Spleen (tissue), 7 donors: ENCODE measurements around the gene IGSF23.

Experiments
- POLR2A ChIP-seq, 3 donors: fragments of 450-650 bp; IDR thresholded peaks; one replicate each; pipeline ENCODE4 v1.5.1; 2017; ENCODE audit warnings: antibody characterized with exemption in 3 of 3, mild to moderate bottlenecking in 1 of 3
- POLR2AphosphoS5 ChIP-seq, 3 donors: sonication (generic); formaldehyde crosslinking; IDR thresholded peaks; one replicate each; pipeline ENCODE4 v1.5.1; 2017; ENCODE audit warnings: antibody characterized with exemption in 3 of 3
- TF ChIP-seq, protein P1 (sequence below), 11 experiments: fragments of 200-600 bp in 7 of 11; fragments of 450-650 bp in 4 of 11; sonication (generic) in 4 of 11; IDR thresholded peaks in 8 of 11; conservative IDR thresholded peaks in 3 of 11; 1 replicate in 7 of 11; 2 replicates in 4 of 11; pipeline versions ENCODE4 v1.4.0 to v1.8.0; 2016 to 2021; ENCODE audit warnings: antibody characterized with exemption in 11 of 11, inconsistent platforms in 4 of 11, mild to moderate bottlenecking in 1 of 11
- donor health status: DM: no; HTN: no; CAD: no; lungs with moderate emphysema.
- donor health status: DM: no; HTN: no; CAD: no.
- donor health status: DM: no; HTN: no; CAD: no.

DNA sequence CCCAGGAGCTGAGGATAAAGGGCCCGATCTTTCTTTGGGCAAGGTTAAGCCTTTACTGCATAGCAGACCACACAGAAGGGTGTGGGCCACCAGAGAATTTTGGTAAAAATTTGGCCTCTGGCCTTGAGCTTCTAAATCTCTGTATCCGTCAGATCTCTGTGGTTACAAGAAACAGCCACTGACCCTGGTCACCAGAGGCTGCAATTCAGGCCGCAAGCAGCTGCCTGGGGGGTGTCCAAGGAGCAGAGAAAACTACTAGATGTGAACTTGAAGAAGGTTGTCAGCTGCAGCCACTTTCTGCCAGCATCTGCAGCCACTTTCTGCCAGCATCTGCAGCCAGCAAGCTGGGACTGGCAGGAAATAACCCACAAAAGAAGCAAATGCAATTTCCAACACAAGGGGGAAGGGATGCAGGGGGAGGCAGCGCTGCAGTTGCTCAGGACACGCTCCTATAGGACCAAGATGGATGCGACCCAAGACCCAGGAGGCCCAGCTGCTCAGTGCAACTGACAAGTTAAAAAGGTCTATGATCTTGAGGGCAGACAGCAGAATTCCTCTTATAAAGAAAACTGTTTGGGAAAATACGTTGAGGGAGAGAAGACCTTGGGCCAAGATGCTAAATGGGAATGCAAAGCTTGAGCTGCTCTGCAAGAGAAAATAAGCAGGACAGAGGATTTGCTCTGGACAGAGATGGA lies 49.5 kb downstream of the IGSF23 start:
- TF ChIP-seq, protein P1, sequence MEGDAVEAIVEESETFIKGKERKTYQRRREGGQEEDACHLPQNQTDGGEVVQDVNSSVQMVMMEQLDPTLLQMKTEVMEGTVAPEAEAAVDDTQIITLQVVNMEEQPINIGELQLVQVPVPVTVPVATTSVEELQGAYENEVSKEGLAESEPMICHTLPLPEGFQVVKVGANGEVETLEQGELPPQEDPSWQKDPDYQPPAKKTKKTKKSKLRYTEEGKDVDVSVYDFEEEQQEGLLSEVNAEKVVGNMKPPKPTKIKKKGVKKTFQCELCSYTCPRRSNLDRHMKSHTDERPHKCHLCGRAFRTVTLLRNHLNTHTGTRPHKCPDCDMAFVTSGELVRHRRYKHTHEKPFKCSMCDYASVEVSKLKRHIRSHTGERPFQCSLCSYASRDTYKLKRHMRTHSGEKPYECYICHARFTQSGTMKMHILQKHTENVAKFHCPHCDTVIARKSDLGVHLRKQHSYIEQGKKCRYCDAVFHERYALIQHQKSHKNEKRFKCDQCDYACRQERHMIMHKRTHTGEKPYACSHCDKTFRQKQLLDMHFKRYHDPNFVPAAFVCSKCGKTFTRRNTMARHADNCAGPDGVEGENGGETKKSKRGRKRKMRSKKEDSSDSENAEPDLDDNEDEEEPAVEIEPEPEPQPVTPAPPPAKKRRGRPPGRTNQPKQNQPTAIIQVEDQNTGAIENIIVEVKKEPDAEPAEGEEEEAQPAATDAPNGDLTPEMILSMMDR (IDR thresholded peaks at IDR 0.05 in 8 of 11, conservative IDR thresholded peaks at IDR 0.05 in 3 of 11) = no peak
- TF ChIP-seq POLR2AphosphoS5 (IDR thresholded peaks at IDR 0.05) (peak in 1 of 3 donors; percentile 12), POLR2A (IDR thresholded peaks at IDR 0.05) (no peak)
